Measurements from ENCODE around the gene SLU7. TPM values are rescaled to one million over a fixed set of nuclear protein-coding genes. Genes with fewer than 3 reads are reported as not detected.

SLU7 gene
- total and polyA plus RNA-seq, 2 of the 4 experiments (the other 2 are of a cell fraction), result 15.9 to 34.2 TPM

DNA sequence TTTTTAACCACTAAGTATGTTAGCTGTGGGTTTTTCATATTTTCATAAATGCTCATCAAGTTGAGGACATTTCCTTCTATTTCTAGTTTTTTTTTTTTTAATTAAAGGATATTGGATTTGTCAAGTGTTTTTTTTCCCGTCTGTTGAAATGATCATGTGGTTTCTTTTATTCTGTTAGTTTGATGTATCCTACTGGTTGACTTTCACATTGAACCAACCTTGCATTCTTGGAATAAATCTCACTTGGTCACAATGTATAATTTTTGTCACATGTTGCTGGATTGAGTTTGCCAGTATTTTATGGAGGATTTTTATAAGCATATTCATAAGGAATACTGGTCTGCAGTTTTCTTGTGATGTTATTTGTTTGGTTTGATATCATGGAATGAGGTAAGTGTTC is 31.4 kb downstream of the SLU7 start:
- Histone ChIP-seq H3K9me3 (ENCODE audit: control insufficient read depth, insufficient read depth, low read length) (peaks cover 4% of the 10 kb centered on the region; the same call in 1 of the 2 replicates), H2BK120ac (ENCODE audit: low read depth, low read length) (no peak overlapping the region), H3K36me3 (ENCODE audit: control insufficient read depth, insufficient read depth, low read length) (no peaks in the 10 kb centered on the region; the same call in 1 of the 2 replicates), H3K9ac (ENCODE audit: low read depth, low read length) (no peak overlapping the region), H3K14ac (replicated peaks; ENCODE audit: low read depth, low read length) (no peak overlapping the region), H3K4ac (ENCODE audit: low read depth, low read length) (no peak overlapping the region), H3K18ac (ENCODE audit: low read depth, low read length) (no peak overlapping the region), H2BK20ac (ENCODE audit: low read depth, low read length) (no peak overlapping the region), H4K8ac (ENCODE audit: low read depth in 2 of 2, low read length in 2 of 2) (no peak overlapping the region), H3K4me1 (ENCODE audit: control insufficient read depth, insufficient read depth, low read length) (no peaks in the 10 kb centered on the region), H4K91ac (ENCODE audit: insufficient read depth, low read depth, low read length) (no peak overlapping the region), H3K4me2 (ENCODE audit: low read depth, low read length) (no peak overlapping the region), H2AFZ (replicated peaks; ENCODE audit: low read length, poor library complexity) (no peak overlapping the region), H3K9me1 (ENCODE audit: insufficient read depth, low read length) (no peaks in the 10 kb centered on the region), H2AK9ac (replicated peaks; ENCODE audit: low read depth, low read length, poor library complexity) (no peak overlapping the region), H2BK5ac (ENCODE audit: low read depth, low read length, poor library complexity, severe bottlenecking) (no peak overlapping the region), H2AK5ac (ENCODE audit: low read depth, low read length) (no peak overlapping the region), H3K27ac (ENCODE audit: insufficient read depth, low read length) (no peak overlapping the region), H3K4me3 (ENCODE audit: insufficient read depth, low read depth, low read length) (no peak overlapping the region), H3K27me3 (ENCODE audit: control insufficient read depth, insufficient read depth, low read length) (no peaks in the 10 kb centered on the region), H4K5ac (ENCODE audit: low read depth, low read length) (no peak overlapping the region), H3K79me1 (ENCODE audit: low read depth in 1 of 2, low read length in 2 of 2) (peaks cover 0 to 7% of the 10 kb centered on the region in 2 experiments; a peak in 1 of 4 replicates), H2BK15ac (ENCODE audit: low read depth, low read length) (no peak overlapping the region), H3K23ac (ENCODE audit: low read depth, low read length) (no peak overlapping the region), H4K20me1 (ENCODE audit: insufficient read depth, low read length) (no peaks in the 10 kb centered on the region), H3K56ac (ENCODE audit: extremely low read depth, insufficient read depth, low read length) (no peak overlapping the region)
- WGBS, 2 experiments (ENCODE audit: extremely low coverage in 2 of 2, insufficient read length in 1 of 2), result no CpG with 5 or more reads among the region's 1 CpG
- ChIA-PET CTCF (interaction anchor here (0.7 kb wide), 1 partner anchor 10 kb away, joined by 3 read pairs; no protein-coding TSS in a partner anchor), POLR2A (ENCODE audit: unreplicated experiment) (no interaction called here)
- no peak for TF ChIP-seq CHD1 (IDR thresholded peaks at IDR 0.05; ENCODE audit: low read depth, low read length)
- TF ChIP-seq MAFK (IDR thresholded peaks at IDR 0.05; ENCODE audit: low read depth, low read length), result no peak
- no peak for TF ChIP-seq RCOR1 (IDR thresholded peaks at IDR 0.05; ENCODE audit: insufficient replicate concordance, low read length)
- TF ChIP-seq RAD21 (IDR thresholded peaks at IDR 0.05; ENCODE audit: low read length), result no peak
- no peak for TF ChIP-seq USF2 (IDR thresholded peaks at IDR 0.05; ENCODE audit: low read depth, low read length)
- TF ChIP-seq NFE2L2 (IDR thresholded peaks at IDR 0.05; ENCODE audit: low read depth, low read length), result no peak
- no peak for TF ChIP-seq CEBPB (IDR thresholded peaks at IDR 0.05; ENCODE audit: low read depth, low read length)
- no peak for TF ChIP-seq CTCF (conservative IDR thresholded peaks at IDR 0.05; ENCODE audit: low read depth, low read length)
- TF ChIP-seq BHLHE40 (IDR thresholded peaks at IDR 0.05; ENCODE audit: low read depth, low read length), result no peak
- no peak for TF ChIP-seq POLR2A (IDR thresholded peaks at IDR 0.05; ENCODE audit: low read depth, low read length)
- TF ChIP-seq, protein P1, sequence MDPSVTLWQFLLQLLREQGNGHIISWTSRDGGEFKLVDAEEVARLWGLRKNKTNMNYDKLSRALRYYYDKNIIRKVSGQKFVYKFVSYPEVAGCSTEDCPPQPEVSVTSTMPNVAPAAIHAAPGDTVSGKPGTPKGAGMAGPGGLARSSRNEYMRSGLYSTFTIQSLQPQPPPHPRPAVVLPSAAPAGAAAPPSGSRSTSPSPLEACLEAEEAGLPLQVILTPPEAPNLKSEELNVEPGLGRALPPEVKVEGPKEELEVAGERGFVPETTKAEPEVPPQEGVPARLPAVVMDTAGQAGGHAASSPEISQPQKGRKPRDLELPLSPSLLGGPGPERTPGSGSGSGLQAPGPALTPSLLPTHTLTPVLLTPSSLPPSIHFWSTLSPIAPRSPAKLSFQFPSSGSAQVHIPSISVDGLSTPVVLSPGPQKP (IDR thresholded peaks at IDR 0.05; ENCODE audit: borderline replicate concordance, low read depth, low read length), result no peak
- dilution Hi-C loops (cut with HindIII; ENCODE audit: low sequenced_read_pairs, unreplicated experiment), result no loop called here
- DNase-seq, result no peak
- intact Hi-C loops (cut with micrococcal nuclease), result no loop called here
- in situ Hi-C loops (cut with MboI; ENCODE audit: low sequenced_read_pairs), result no loop called here
- BruUV-seq (replicated peaks), result no TSS peak
- no peak for ATAC-seq (ENCODE audit: low read depth)

Measured in IMR-90 (cell line).